Fibroblast of gingiva (primary cell): ENCODE results near the gene TIMP3.

Experiments
- DNase-seq: peaks from one replicate; pipeline ENCODE4 v3.0.0-alpha.2; 2011; ENCODE audit warnings: low read depth

TIMP3 gene

DNA sequence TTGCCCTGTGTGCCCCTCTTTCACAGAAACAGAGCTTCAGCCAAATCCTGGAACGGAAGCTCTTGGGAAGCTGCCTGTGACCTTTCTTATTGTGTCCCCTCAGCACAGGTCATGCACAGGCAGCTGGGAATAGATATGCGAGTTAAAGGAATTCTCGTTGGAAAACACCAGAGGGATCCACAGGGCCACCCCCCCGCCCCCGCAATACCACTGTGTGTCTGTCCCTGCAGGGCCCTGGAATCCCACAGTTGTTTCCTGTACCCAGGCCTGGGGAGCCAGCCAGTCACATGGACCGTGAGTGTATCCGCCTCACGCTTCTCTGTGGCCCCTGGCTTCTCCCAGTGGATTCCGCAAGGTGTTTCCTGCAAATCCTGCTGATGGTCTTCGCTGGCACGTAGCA is 29.0 kb downstream of the TIMP3 start:
- no peak for DNase-seq

GRCh38 chr22:32830957-32831356 is 29.5 kb downstream of the TIMP3 start:
- no peak for DNase-seq

GRCh38 chr22:32831584-32831983 is 30.1 kb downstream of the TIMP3 start:
- DNase-seq = no peak

- DNase-seq = no peak
Observed at GRCh38 chr22:32832174-32832573, 30.7 kb downstream of the TIMP3 start.

DNA sequence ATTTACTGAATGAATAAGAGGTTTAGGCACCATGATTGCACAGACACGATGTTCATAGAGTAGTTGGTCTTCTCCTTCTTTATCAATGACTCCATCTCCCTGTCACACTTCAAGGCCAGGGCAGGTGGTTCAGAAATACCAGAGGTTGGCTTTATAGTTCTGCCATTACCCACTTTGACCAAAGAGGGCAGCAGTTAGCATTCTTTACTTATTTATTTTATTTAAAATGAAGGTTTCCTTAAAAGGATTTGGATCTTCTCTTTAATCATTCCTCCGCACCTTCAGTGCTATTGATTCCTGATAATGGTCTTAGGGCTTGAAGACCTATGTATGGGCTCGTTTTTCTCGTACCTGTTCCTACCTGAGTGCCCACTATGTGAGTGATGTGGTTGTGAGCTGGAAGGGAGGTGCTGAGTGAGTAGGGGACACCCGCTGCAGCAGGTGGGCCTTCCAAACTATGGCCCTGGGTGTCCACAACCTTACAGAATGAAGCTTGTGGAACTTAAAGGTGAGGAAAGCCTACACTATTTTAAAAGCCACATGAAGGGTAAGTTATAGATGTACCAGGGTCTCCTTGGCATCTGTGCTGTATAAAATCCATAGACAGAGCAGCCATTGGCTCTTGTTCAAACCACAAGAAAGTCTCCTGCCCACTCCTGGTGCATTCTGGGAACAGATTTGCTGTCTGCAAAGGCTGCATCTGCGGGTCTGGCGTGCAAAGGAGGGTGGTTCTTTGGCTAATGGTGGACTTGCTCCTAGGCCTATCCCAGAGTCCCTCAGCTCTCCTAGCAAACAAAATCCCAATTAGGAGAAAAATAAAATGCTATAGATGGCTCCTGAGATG is 35.0 kb downstream of the TIMP3 start:
- DNase-seq = no peak

- no peak for DNase-seq
Observed at GRCh38 chr22:32837142-32837541, 35.6 kb downstream of the TIMP3 start.

DNA sequence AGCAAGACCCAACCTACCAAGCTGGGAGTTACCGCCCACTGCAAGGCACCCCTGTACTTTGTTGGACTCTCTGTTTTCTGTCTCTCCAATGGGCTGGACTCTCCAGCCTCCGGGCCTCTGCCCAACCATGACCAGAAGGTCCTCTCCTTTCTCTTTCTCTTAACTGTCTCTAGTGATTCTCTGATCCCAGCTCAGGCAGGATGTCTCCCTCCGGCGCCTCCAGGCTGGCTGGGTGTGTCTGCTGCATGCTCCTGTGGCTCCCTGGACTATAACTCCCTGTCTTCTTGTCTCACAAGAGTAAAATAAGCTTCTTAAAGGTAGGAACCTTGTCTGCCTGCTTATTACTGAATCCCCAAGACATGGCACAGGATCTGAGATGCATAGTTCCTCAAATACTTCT is 36.3 kb downstream of the TIMP3 start:
- no peak for DNase-seq

DNA sequence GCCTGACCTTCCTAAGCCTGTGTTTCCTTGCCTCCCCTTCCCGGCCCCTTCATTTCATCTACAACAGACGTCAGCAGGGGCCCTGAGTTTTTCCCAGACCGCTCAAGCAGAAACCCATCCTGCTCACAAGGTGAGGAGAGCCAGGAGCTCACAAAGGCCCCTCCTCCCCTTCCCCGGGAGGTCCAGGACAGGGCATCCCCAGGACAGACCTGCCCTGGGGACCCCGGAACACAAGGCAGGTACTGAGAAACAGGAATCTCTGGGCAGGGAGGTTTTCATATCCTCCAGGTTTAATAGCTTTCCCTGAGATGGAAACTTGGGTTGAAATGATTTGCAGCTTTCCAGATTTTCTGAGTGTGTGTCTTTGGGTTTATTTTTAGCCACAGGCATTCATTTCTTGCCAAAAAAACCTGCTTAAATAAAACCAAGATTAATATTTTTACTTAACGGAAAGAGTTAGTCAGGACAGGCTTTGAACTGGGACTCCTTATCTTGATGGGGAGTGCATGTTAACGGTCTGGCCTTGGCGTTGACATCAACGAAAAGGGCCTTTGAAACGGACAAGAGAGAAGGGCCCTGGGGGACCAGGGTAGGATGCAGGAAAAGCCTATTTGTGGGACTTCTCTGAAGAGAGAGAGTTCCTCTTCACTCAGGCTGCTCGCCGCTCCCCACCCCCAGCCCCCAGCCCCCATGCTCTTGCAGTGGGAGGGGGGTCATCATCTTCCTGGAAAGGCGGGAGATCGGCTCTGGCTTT is 38.5 kb downstream of the TIMP3 start:
- DNase-seq = no peak

DNA sequence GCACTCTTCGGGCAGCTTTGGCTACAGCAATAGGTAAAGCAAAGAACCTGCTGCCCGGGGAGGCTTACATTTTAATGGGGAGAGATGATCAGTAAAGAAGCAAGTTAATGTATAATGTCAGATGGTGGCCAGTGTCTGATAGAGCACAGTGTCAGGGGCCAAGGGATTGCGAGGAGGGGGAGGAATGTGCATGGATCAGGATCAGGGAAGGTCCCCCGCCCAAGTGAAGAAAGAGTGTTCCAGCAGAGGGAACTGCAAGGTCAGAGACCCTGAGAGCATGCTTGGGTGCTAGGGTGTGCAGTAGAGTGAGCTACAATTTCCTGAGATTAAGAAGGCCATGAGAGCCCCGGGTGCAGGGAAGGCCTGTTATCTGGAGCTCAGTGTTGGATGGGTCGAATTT is 39.7 kb downstream of the TIMP3 start:
- DNase-seq = no peak

- no peak for DNase-seq
Observed at GRCh38 chr22:32842486-32842885, 41.0 kb downstream of the TIMP3 start.

- DNase-seq = no peak
Observed at GRCh38 chr22:32843300-32843699, 41.8 kb downstream of the TIMP3 start.

DNA sequence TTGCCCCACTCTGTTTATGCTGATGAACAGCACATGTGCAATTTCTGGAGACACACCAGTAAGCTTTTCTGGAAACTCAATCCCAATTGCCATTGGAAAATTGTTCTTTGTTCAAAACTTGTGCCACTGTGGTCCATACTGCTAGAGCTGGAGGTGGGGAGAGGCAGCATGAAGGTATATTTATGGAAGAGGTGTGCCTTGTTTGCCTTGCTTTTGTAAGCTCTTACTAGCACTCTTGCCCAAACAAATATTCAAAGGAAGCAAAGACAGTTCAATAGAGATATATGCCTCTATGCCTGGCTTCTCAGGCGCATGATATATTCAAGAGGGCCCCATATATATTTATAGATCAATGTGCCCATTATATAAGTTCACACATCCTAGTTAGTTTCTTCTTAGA is 42.7 kb downstream of the TIMP3 start:
- DNase-seq = no peak

DNA sequence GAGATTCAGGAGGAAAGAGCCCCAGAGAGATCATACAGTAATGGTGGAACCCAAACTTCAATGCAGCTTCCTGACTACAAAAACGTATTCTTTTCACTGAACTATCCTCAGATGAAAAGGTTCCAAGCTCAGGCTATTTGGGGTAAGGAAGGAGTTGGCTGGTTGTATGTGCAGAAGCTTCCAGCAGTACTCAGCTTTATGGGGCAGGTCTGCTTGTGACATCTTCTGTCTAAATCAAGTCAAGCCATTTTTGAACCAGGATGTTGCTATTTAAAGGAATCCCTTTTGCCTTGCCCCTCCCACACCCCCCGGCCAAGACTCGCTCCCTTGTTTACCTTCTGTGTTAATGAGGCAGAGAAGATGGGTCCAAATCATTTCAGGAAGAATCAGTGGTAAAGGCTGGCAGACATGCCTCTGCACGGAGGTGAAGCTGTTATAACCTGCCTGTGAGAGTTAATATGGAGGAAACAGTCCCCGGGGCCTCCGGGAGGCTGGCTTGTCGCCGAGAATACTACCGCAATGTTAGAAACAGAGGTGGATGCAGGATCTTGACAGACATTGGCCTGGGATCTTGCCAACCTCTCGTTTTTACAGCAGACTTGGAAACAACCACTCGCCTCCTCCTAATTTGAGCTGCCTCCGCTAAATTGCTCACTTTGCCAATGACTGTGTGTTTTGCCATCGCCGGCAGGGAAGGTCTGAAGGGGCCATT is 45.4 kb downstream of the TIMP3 start:
- DNase-seq = no peak

GRCh38 chr22:32848226-32848625 is 46.7 kb downstream of the TIMP3 start:
- DNase-seq = no peak

GRCh38 chr22:32849501-32849900 is 48.0 kb downstream of the TIMP3 start:
- no peak for DNase-seq

GRCh38 chr22:32850157-32850556 is 48.7 kb downstream of the TIMP3 start:
- DNase-seq = no peak

DNA sequence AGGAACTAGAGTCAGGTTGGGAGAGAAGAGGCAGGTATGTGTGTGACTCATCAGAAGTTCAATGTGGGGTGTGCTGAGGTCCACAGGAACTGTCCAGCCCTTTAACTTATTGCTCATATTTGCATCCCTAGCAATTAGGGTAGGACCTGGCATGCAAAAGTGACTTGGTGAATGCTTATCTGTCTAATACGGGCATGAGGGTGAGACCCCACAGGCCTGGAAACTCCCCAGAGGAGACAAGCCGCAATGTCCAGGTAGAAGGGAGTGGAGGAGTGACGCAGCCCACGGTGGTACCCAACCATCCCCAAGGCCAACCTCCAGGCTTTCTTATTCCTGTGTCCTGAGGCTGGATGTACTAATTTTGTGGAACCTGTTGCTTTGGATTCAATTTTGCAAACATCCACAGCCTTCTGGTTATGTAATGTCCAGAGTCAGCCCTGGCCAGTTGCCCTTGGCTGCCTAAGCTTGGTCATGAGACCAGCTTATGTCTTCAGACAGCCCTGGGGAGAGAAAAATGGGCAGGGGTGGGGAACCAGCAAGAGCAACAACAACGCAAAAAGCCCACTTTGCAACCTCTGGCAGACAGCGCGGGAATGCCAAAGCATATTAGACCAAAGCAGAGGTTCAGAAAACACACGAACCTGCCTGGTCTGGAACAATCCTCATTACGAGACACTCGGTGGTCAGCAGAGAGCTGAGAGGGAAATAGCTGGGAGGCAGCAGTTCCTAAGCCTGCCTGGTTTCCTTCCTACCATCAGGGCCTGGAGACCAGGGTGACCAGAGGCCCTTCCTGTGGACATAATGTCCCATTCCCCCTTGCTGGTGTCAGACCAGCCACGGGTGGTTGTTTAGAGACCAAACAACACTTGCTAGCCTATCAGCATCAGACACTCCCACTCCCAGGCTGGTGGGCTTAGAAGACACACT is 49.3 kb downstream of the TIMP3 start:
- peak; percentile 16 for DNase-seq

DNA sequence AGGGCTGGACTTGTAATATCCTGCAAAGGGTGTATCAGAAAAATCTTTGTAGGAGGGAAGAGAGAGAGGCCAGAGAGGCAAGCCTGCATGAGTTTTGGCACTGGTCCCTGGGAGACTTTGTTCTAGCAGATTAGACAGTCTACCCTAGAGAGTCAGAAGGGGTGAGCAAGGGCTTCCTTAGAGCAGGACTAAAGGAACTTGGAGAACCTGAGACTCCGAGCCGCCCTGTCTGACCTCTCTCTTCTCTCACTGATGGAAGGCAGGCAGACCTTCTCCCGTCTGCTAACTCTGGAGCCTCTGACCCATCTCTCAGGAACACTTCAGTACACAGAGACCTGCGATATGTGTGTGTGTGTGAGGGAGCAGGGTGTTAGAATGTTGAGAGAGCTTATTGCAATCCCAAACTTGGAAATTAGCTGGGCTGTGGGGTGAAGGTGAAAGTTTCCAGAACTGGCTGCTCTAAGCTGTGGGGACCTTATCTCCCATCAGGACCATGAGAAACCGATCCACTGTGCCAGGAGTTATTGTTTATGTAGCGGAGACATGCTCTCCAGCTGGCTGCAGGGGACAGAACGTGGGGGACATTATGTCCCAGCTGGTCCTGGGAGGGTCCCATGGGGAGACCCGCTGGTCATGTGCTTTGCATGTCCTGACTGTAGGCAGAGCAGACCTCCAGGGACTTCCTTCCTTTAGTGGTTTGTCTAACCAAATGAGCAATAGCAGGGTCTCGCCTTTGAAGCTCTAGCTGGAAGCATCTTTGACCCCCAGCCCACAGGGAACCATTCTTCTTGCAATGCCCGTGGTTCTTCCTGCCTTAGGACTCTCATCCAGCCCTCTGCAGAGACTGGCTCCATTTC is 51.1 kb downstream of the TIMP3 start:
- no peak for DNase-seq

GRCh38 chr22:32853662-32854061 is 52.2 kb downstream of the TIMP3 start:
- DNase-seq = no peak

DNA sequence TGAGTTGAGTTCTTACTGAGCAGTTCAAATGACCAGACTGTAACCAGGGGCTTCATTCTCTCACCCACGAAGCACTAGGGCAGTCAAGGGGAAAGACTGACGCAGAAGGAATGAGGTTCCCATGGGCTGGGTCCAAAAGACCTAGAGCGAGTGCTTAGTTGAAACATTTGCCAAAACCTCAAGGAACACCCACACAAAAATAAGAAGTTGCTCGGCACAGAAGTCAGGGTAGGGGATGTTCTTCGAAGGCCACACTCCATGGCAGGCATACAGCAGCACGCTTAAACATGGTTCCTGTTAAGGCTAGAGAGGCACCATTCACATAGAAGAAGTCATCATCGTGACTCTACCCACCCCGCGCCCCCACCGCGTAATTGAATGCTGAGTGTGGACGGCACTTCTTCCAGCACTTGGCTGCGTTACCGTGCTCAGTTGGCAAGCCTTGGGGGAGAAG is 52.9 kb downstream of the TIMP3 start:
- DNase-seq = no peak
